A204.1 (cell line): Measurements from ENCODE around the gene GATAD2A.
"Not testable (repeated sequence)": the region's sequence is repeated elsewhere in the genome, so short reads cannot be mapped to it uniquely, and the experiment has no call there.

ENCODE experiments used
- FAIRE-seq: peaks from 2 replicates; lab custom pipeline; 2012; peaks lifted over from hg19 to GRCh38; lab: Jason Lieb, UNC

GATAD2A gene

GRCh38 chr19:19447536-19448237 is 42.2 kb downstream of the GATAD2A start:
- no peak for FAIRE-seq

- FAIRE-seq = no peak
These were observed 42.7 kb downstream of the GATAD2A start for GRCh38 chr19:19448238-19448544.

DNA sequence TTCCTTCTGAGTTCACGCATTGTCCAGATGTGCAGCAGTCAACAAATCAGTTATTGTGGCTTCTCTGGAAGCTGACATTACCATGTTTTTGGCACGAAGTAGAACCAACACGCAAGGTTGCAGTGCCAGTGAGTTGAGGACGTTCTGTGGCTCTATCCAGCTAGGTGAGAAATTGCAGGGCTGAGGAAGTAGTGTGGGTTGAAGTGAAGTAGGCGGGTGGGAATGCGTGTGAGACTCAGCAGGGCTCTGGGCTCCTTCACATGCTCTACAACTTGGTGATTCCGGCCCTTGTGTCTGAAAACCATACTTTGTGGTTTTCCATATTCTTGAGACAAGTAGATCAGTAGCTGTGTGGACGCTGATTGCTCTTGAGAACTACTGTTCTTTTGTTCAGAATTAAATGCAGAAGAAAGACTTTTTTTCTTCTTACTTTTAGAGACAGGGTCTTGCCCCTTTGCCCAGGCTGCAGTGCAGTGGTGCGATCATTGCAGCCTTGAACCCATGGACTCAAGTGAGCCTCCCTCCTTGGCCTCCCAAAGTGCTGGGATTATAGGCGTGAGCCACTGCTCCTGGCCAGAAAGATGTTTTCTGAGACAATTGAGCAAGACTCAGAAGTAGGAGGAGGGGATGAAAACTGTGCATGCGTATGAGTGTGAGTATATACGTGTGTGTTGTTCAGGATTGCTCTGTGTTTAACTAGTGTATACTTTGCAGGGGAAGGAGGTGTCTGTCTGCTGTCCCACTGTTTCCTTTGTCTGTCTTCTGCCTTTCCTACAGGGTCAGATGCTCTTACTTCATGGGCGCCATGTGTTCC is 46.2 kb downstream of the GATAD2A start:
- FAIRE-seq = no peak

GRCh38 chr19:19452243-19453124 is 47.0 kb downstream of the GATAD2A start:
- FAIRE-seq = no peak

- no peak for FAIRE-seq
These were observed 47.6 kb downstream of the GATAD2A start for GRCh38 chr19:19453125-19453454.

GRCh38 chr19:19455166-19455919 is 49.9 kb downstream of the GATAD2A start:
- not testable (repeated sequence) for FAIRE-seq

DNA sequence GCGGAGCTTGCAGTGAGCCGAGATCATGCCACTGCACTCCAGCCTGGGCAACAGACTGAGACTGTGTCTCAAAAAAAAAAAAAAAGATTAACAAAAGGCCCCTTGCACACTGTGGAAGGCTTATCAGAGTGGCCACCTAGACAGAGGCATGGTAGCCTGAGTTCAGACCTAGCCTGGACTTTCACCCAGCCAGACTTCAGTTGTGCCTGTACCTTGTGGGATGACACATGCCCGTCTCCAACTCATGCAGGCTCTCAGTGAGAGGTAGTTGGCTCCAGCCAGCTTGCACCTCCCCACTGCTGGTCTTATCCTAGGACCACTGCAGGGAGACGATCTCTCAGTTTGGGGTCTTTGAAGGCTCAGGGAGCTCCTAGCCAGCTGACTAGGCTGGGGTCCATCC is 52.2 kb downstream of the GATAD2A start:
- FAIRE-seq = no peak

GRCh38 chr19:19458110-19458816 is 52.8 kb downstream of the GATAD2A start:
- no peak for FAIRE-seq

GRCh38 chr19:19459073-19459472 is 53.6 kb downstream of the GATAD2A start:
- peak; percentile 14 for FAIRE-seq

DNA sequence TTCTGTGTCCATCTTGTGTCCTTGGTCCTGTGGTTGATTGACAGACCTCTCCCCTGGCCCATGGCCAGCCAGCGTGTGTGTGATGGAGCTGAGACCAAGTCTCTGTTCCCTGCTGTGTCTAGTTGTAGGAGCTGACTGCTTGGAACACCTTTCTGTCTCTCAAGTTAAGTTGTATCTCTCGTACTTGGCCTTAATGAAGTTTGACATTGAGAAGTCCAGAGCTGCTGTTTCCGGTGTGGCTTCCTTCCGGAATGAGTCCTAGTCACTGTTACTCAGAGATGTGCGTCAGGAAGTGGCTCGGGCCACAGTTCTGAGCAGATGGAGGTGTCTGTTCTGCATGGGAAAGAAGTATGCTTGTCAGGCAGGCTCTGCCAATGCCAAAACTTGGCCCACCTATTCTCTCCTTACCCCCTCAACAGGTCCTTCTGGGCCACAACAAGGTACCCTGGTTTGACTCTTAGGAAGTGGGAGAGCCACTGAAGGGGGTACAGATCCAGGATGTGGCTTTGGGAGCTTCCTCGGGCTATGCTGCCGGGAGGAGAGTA is 54.3 kb downstream of the GATAD2A start:
- FAIRE-seq = no peak

DNA sequence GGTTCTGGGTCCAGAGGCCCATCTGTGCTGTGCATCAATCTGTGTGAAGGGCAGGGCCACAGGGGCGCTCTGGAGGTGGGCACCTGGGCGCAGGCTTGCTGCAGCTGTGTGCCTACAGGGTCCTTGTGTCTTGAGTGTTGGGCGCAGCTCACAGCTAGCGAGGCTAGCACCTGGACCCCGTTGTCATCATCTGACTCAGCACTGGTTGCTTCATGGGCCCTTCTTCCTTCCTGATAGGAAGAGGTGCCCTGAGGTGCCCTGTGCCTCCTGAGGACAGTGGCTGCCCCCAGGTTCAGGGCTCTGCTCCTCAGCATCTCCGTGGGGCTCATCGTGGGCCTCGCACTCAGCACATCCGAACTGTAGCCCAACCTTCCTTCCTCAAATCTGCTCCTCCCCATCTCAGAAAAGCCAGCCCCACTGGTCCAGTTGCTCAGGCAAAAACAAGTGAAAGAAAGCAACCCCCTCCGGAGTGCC is 54.8 kb downstream of the GATAD2A start:
- no peak for FAIRE-seq

GRCh38 chr19:19460761-19461265 is 55.3 kb downstream of the GATAD2A start:
- no peak for FAIRE-seq

- FAIRE-seq = no peak
These were observed 55.8 kb downstream of the GATAD2A start for GRCh38 chr19:19461306-19461670.

DNA sequence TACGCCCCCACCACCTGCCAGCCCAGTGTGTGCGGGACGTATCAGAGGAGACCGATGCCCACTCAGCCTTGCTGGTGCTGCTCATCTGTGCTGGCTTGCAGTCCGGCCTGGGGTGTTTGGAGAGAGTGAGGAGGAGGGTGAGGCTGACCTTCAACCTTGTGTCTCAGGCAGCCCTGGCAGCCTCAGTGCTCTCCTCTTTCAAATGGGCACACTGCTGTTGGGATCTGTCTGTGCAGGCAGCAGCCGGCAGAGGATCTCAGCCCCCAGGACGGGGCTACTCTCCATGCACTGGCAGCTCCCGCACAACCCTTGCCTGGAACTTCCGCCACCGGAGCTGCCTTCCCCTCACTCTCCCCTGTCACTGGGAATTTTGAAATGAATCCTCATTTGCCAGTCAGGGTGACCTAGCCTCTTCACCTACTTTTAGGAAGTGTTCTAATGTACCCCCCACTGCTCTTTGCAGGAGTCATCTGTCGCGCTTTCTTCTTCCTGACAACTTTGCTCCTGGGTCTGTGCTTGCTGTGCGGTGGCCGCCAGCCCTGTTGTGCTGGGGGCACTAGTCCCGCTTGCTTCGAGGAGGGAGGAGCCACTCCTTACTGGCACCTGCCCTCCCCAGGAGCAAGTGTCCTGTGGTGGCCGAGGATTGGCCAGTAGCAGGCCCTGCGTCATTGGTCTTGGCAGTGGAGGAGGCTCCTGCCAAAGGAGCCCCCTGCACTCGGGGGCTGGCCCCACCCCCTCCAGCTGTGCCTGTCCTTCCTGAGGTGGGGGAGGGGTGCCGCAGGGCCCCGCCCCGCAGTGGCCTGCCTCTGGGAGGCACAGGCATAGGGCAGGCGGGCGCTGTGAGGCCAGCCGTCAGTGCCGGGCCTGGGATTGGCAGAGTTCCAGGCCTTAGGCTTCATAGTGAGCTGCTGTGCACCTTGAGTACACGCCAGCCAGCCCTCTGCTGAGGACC is 56.5 kb downstream of the GATAD2A start:
- FAIRE-seq = no peak

DNA sequence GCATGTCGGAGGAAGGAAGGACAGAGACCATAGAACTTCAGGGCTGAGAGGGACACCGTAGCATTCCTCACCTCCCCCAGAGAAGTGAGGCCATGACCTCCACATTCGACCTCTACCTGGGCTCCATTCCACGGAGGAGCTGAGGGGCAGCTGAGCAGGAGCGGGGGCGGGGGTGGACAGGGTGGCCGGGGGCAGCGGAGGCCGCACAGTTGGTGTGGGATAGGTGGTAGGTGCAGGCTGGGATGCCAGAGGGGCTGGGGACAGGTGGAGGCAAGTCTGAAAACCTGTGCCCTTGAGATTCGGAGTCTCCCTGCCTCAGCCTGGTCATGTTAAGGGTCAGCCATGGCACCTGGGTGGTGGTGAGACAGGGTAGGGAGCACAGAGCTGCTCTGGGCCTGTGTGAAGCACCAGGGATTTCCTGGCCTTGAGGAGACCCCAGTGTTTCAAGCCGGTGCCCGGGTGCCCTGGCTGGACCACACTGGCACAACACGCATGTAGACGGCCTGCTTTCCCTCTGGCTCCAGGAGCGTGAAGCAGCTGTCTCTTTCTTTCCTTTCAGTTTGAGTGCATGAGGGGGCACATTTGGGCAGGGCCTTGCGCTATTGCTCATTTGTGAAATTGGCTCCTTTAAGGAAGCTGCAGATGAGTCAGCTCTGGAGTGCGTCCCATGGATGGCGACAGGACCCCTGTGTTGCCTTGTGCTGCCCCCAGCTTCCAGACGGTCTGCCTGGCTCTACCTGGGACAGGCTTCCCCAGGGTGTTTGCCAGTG is 58.1 kb downstream of the GATAD2A start:
- no peak for FAIRE-seq

- no peak for FAIRE-seq
These were observed 59.0 kb downstream of the GATAD2A start for GRCh38 chr19:19464339-19465098.

- no peak for FAIRE-seq
These were observed 60.1 kb downstream of the GATAD2A start for GRCh38 chr19:19465436-19466070.

DNA sequence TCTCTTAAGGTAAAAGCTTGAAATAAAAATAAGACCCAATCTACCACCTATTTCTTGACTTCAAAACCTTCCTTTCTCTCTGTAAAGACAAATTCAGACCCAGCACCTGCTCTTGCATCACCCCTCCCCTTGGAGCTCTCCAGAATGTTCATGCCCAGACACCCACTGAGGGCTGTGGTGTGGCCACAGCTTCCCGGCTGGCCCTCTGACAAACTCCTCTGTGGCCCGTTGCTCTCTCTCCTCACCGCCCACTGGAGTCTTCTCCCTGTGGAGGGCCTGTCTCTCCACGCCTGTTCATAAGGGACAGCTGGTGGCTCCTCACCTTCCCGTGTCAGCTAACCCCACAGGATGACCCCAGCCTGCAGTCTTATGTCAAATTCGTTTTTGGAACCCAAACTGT is 60.7 kb downstream of the GATAD2A start:
- no peak for FAIRE-seq
